Osteoblast (primary cell): ENCODE results near the gene PPP1R26. TPM values are rescaled to one million over a fixed set of nuclear protein-coding genes. Genes with fewer than 3 reads are reported as not detected.
"Not testable (repeated sequence)": the region's sequence is repeated elsewhere in the genome, so short reads cannot be mapped to it uniquely, and the experiment has no call there.

Experiments used
- DNase-seq: peaks from one replicate; pipeline ENCODE4 v3.0.0; 2011; ENCODE audit warnings: low spot score, mixed read lengths; ENCODE audit not compliant: insufficient read length; ENCODE audit errors: missing footprints
- H2AFZ ChIP-seq: 2 replicates; pipeline ENCODE4 v1.6.0; 2011; ENCODE audit warnings: mild to moderate bottlenecking, low read length
- H3K27ac ChIP-seq: 2 replicates; pipeline ENCODE4 v1.5.1; 2011; ENCODE audit warnings: mild to moderate bottlenecking, low read depth, low read length, moderate library complexity
- H3K27me3 ChIP-seq: 2 replicates; pipeline ENCODE4 v1.6.0; 2012; ENCODE audit warnings: mild to moderate bottlenecking, control low read depth, inconsistent platforms, low read length, moderate library complexity; ENCODE audit not compliant: insufficient read depth
- H3K36me3 ChIP-seq: 2 replicates; pipeline ENCODE4 v1.5.1; 2011; ENCODE audit warnings: mild to moderate bottlenecking, low read length, control low read depth, moderate library complexity; ENCODE audit not compliant: insufficient read depth
- H3K4me1 ChIP-seq: 2 replicates; pipeline ENCODE4 v1.5.1; 2011; ENCODE audit warnings: mild to moderate bottlenecking, low read length, control low read depth, moderate library complexity; ENCODE audit not compliant: insufficient read depth
- H3K4me2 ChIP-seq: 2 replicates; pipeline ENCODE4 v1.6.0; 2011; ENCODE audit warnings: mild to moderate bottlenecking, low read length; ENCODE audit not compliant: insufficient read depth
- H3K4me3 ChIP-seq: fragments of 200-600 bp; sonication (generic); 3 replicates; pipeline ENCODE4 v1.5.1; 2012; ENCODE audit warnings: mild to moderate bottlenecking, low read length, inconsistent platforms; ENCODE audit not compliant: insufficient read depth
- H3K79me2 ChIP-seq: 2 replicates; pipeline ENCODE4 v1.6.0; 2012; ENCODE audit warnings: mild to moderate bottlenecking, low read length, control low read depth, inconsistent platforms; ENCODE audit not compliant: insufficient read depth
- H3K9me3 ChIP-seq: 2 replicates; pipeline ENCODE4 v1.5.1; 2011; ENCODE audit warnings: low read depth, low read length, control low read depth
- H4K20me1 ChIP-seq: 2 replicates; pipeline ENCODE4 v1.6.0; 2012; ENCODE audit warnings: mild to moderate bottlenecking, low read length, control low read depth; ENCODE audit not compliant: insufficient read depth
- CTCF ChIP-seq: IDR thresholded peaks from 2 replicates; pipeline ENCODE4 v1.5.1; 2011; ENCODE audit warnings: mild to moderate bottlenecking, low read depth, low read length, moderate library complexity; ENCODE audit errors: extremely low read depth
- total RNA-seq: library from RNA; depleted of rRNA; stranded (reverse); fragments of >200 nt; gene quantifications from 2 replicates; pipeline ENCODE4 v1.2.3, GENCODE V29; 2012

The PPP1R26 gene
- total RNA-seq, 1 donor: 10.5 TPM

- Histone ChIP-seq H2AFZ (no peak overlapping the region), H3K36me3 (no peaks in the 10 kb centered on the region), H3K27me3 (peaks cover 4% of the 10 kb centered on the region)
These were observed 23.0 kb upstream of the PPP1R26 start for GRCh38 chr9:135456436-135457104.

GRCh38 chr9:135458478-135458877, 21.1 kb upstream of the PPP1R26 start:
- H2AFZ ChIP-seq, H3K27ac ChIP-seq, H3K4me2 ChIP-seq, H3K9me3 ChIP-seq, H4K20me1 ChIP-seq, H3K4me3 ChIP-seq, H3K36me3 ChIP-seq, H3K79me2 ChIP-seq, H3K4me1 ChIP-seq, DNase-seq, H3K27me3 ChIP-seq: not testable (repeated sequence)

More at GRCh38 chr9:135456436-135457104, 23.0 kb upstream of the PPP1R26 start:
- H3K4me3 ChIP-seq: no peak overlapping the region
- DNase-seq: peak; percentile 78
- no peaks in the 10 kb centered on the region for H4K20me1 ChIP-seq
- H3K4me1 ChIP-seq: no peaks in the 10 kb centered on the region
- H3K9me3 ChIP-seq: no peaks in the 10 kb centered on the region
- H3K4me2 ChIP-seq: no peak overlapping the region
- no peaks in the 10 kb centered on the region for H3K79me2 ChIP-seq
- H3K27ac ChIP-seq: no peak overlapping the region
- no peak for TF ChIP-seq CTCF

GRCh38 chr9:135461936-135462335, 17.6 kb upstream of the PPP1R26 start:
- Histone ChIP-seq H3K27me3 (no peaks in the 10 kb centered on the region), H3K4me3 (no peak overlapping the region), H4K20me1 (no peaks in the 10 kb centered on the region), H3K79me2 (no peaks in the 10 kb centered on the region), H3K9me3 (no peaks in the 10 kb centered on the region), H3K36me3 (no peaks in the 10 kb centered on the region), H3K4me1 (peaks cover 6% of the 10 kb centered on the region), H2AFZ (no peak overlapping the region), H3K4me2 (no peak overlapping the region), H3K27ac (no peak overlapping the region)
- no peak for TF ChIP-seq CTCF
- DNase-seq: no peak

- Histone ChIP-seq H3K4me2 (no peak overlapping the region), H3K36me3 (no peaks in the 10 kb centered on the region), H3K4me3 (no peak overlapping the region), H3K9me3 (no peaks in the 10 kb centered on the region), H3K4me1 (peaks cover 6% of the 10 kb centered on the region), H2AFZ (no peak overlapping the region), H4K20me1 (no peaks in the 10 kb centered on the region), H3K27me3 (no peaks in the 10 kb centered on the region), H3K27ac (no peak overlapping the region), H3K79me2 (no peaks in the 10 kb centered on the region)
- DNase-seq: peak; percentile 85
- TF ChIP-seq CTCF: no peak
These were observed 16.4 kb upstream of the PPP1R26 start for GRCh38 chr9:135463140-135463539.
